ENCODE data around the gene ABI1. TPM values are rescaled to one million over a fixed set of nuclear protein-coding genes. Genes with fewer than 3 reads are reported as not detected.

Gene ABI1
- total RNA-seq: 20.3 and 25.7 TPM in 2 replicates

DNA sequence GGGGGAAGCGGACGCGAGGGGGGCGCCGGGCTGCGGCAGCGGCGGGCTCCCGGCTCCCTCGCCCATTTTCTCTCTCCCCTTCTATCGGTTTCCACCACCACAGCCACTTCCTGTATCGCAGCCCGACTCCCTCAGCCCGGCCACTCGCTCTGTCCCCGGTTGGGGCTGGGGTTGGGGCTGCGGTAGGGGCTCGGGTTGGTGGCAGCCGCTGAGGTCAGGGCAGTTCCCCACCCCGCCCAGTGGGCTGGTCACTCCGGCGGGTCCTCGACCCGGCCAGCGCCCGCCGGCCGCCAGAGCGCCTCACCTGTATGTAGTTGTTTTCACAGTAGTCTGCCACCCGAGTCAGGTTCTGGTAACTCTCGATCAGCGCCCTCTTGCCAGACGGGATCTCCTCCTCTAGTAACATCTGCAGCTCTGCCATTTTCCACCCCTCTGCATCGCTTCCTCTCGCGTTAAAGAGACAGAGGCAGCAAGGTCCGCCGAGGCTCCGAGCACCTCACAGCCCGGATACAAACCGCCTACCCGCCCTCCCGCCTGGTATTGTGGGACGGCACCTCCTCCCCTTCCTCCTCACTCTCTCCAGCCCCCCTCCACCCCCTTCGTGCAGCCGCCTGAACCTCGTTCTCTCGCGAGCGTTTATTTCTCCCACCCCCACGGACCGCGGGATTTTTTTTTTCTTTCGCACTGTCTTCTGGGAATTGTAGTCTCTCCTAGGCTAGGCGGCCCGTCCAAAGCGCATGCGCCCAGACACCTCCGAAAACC, at the start of gene ABI1:
Gene ABI1, minus strand, starts transcription at position 516 of the 762 bp plus-strand sequence. Its CDS starts 95 bp downstream, at position 421.

DNA sequence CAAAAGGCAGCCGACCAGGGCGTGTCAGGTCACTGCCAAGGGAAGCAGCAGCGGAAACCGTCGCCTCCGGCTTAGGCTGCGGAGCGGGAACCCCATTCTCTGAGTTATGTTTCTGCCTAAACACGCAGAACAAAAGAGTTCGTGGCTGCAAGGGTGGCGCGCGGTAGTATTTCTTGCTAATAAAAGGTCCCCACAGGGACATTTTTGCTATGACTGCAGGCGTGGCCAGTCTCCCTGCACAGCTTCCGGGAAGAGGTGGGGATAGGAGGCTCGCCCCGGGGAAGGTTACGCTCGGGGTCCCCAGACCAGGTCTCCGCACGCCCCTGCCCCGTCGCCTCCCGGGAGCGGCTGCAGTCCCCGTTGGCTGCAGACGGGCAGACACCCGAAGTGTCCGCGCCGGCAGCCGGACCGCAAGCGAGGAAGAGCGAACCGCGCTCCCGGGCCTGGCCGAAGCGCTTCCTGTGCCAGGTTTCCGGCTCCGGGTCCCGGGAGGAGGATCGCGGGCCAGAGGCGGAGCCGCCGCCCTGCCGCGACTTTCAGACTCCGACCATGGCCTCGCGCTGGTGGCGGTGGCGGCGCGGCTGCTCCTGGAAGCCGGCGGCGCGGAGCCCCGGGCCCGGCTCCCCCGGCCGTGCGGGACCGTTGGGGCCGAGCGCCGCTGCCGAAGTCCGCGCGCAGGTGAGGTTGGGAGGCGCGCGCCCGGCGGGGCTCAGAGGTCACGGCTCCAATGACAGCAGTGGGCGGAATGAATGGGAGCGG, 163.4 kb downstream of the ABI1 start, which contains the start of gene PDSS1:
Gene PDSS1, plus strand, starts transcription at position 539 of the 759 bp plus-strand sequence. Its CDS starts 11 bp downstream, at position 550.

Other genes with a start within 250 kb of the ABI1 start
- 1.6 and 2.8 TPM in 2 replicates for gene PDSS1, start 163.3 kb downstream of the ABI1 start, total RNA-seq
- 5.2 and 8.7 TPM in 2 replicates for gene ANKRD26, start 239.5 kb upstream of the ABI1 start, total RNA-seq

Data from bronchial smooth muscle cell (primary cell).